GM23338 (cell line): Measurements from ENCODE around the gene CEACAM3. TPM values are rescaled to one million over a fixed set of nuclear protein-coding genes. Genes with fewer than 3 reads are reported as not detected.

Source experiments
- ATAC-seq: fragments of 200-7000 bp; cut with Tn5 transposase; 3 replicates; pipeline ENCODE4 v1.9.1; 2020
- DNase-seq: peaks from one replicate; pipeline ENCODE4 v3.0.0-alpha.2; 2015; ENCODE audit warnings: low spot score
- H2AFZ ChIP-seq: fragments of 200-600 bp; sonication (generic); 2 replicates; pipeline ENCODE4 v1.8.0; 2016; ENCODE audit warnings: antibody characterized with exemption, mild to moderate bottlenecking, moderate library complexity
- H3F3A ChIP-seq: fragments of 200-600 bp; sonication (generic); replicated peaks from 2 replicates; pipeline ENCODE4 v1.8.0; 2017; ENCODE audit warnings: antibody characterized with exemption, mixed run types, low read depth
- H3K27ac ChIP-seq: fragments of 200-600 bp; sonication (generic); 2 replicates; pipeline ENCODE4 v1.6.1; 2016; ENCODE audit warnings: low read depth
- H3K27me3 ChIP-seq: fragments of 200-600 bp; sonication (generic); 2 replicates; pipeline ENCODE4 v1.8.0; 2016; ENCODE audit warnings: mild to moderate bottlenecking, mixed run types, moderate library complexity; ENCODE audit not compliant: insufficient read depth
- H3K36me3 ChIP-seq: fragments of 200-600 bp; sonication (generic); 2 replicates; pipeline ENCODE4 v1.8.0; 2016; ENCODE audit warnings: mild to moderate bottlenecking; ENCODE audit not compliant: insufficient read depth
- H3K4me1 ChIP-seq: fragments of 200-600 bp; sonication (generic); 2 replicates; pipeline ENCODE4 v1.8.0; 2016; ENCODE audit warnings: mild to moderate bottlenecking, moderate library complexity; ENCODE audit not compliant: insufficient read depth
- H3K4me2 ChIP-seq: fragments of 200-600 bp; sonication (generic); 2 replicates; pipeline ENCODE4 v1.7.1; 2017; ENCODE audit warnings: mixed run types
- H3K4me3 ChIP-seq: fragments of 200-600 bp; sonication (generic); 2 replicates; pipeline ENCODE4 v1.6.1; 2016; ENCODE audit warnings: mixed run types
- H3K79me2 ChIP-seq: fragments of 200-600 bp; sonication (generic); replicated peaks from 2 replicates; pipeline ENCODE4 v1.8.0; 2017; ENCODE audit warnings: mild to moderate bottlenecking; ENCODE audit not compliant: insufficient read depth
- H3K9me2 ChIP-seq: fragments of 200-600 bp; sonication (generic); 2 replicates; pipeline ENCODE4 v1.8.0; 2017; ENCODE audit not compliant: insufficient read depth
- H4K20me1 ChIP-seq: fragments of 200-600 bp; sonication (generic); replicated peaks from 2 replicates; pipeline ENCODE4 v1.8.0; 2017; ENCODE audit warnings: mild to moderate bottlenecking; ENCODE audit not compliant: insufficient read depth
- H3K27ac Mint-ChIP-seq: 2 replicates; pipeline ENCODE4 v1.8.0; 2020; ENCODE audit warnings: inconsistent platforms, mild to moderate bottlenecking, moderate library complexity, mixed read lengths
- H3K27me3 Mint-ChIP-seq: 3 replicates; pipeline ENCODE4 v1.8.0; 2022; ENCODE audit warnings: low read depth, mild to moderate bottlenecking, moderate library complexity, mixed read lengths, inconsistent platforms; ENCODE audit not compliant: insufficient read depth, poor library complexity
- H3K36me3 Mint-ChIP-seq: 3 replicates; pipeline ENCODE4 v1.8.0; 2021; ENCODE audit warnings: low read depth, mild to moderate bottlenecking, inconsistent platforms, moderate library complexity, mixed read lengths
- H3K4me1 Mint-ChIP-seq: 3 replicates; pipeline ENCODE4 v1.8.0; 2020; ENCODE audit warnings: mild to moderate bottlenecking, inconsistent platforms, mixed read lengths
- H3K4me3 Mint-ChIP-seq: 3 replicates; pipeline ENCODE4 v1.8.0; 2021; ENCODE audit warnings: moderate library complexity, mild to moderate bottlenecking, inconsistent platforms, mixed read lengths
- H3K9me3 Mint-ChIP-seq: 3 replicates; pipeline ENCODE4 v1.8.0; 2020; ENCODE audit warnings: moderate library complexity, mild to moderate bottlenecking, inconsistent platforms, mixed read lengths
- CREB1 ChIP-seq: fragments of 250-450 bp; sonication (Bioruptor Pico); IDR thresholded peaks from 2 replicates; pipeline ENCODE4 v1.5.0; 2020; ENCODE audit warnings: low read depth, mild to moderate bottlenecking, moderate library complexity
- CTCF ChIP-seq, 2 experiments: fragments of 200-600 bp in 1 of 2; sonication (generic) in 1 of 2; conservative IDR thresholded peaks; 2 replicates each; pipeline versions ENCODE4 v1.5.1 to v1.6.1; 2016 to 2017; ENCODE audit warnings: antibody characterized with exemption in 2 of 2, low read depth in 2 of 2, mild to moderate bottlenecking in 2 of 2, moderate library complexity in 1 of 2
- EZH2 ChIP-seq: fragments of 200-600 bp; sonication (generic); IDR thresholded peaks from one replicate; pipeline ENCODE4 v1.8.0; 2017; ENCODE audit warnings: antibody characterized with exemption, mild to moderate bottlenecking, low read depth; ENCODE audit not compliant: unreplicated experiment
- EZH2phosphoT487 ChIP-seq: fragments of 200-600 bp; sonication (generic); IDR thresholded peaks from one replicate; pipeline ENCODE4 v1.8.1; 2018; ENCODE audit warnings: antibody characterized with exemption; ENCODE audit not compliant: unreplicated experiment
- JUNB ChIP-seq: IDR thresholded peaks from one replicate; pipeline ENCODE4 v1.6.1; 2016; ENCODE audit warnings: antibody characterized with exemption; ENCODE audit not compliant: unreplicated experiment
- NANOG ChIP-seq: IDR thresholded peaks from 2 replicates; pipeline ENCODE4 v1.6.1; 2016; ENCODE audit warnings: antibody characterized with exemption, borderline replicate concordance
- POLR2AphosphoS5 ChIP-seq: IDR thresholded peaks from 2 replicates; pipeline ENCODE4 v1.6.1; 2016; ENCODE audit warnings: antibody characterized with exemption, low read depth
- STAT1 ChIP-seq: IDR thresholded peaks from one replicate; pipeline ENCODE4 v1.6.1; 2016; ENCODE audit warnings: antibody characterized with exemption; ENCODE audit not compliant: unreplicated experiment
- ZNF114 ChIP-seq: fragments of 250-450 bp; sonication (Bioruptor Pico); IDR thresholded peaks from 2 replicates; pipeline ENCODE4 v1.5.0; 2020; ENCODE audit warnings: mild to moderate bottlenecking, moderate library complexity
- ZNF331 ChIP-seq: fragments of 250-450 bp; sonication (Bioruptor Pico); IDR thresholded peaks from 2 replicates; pipeline ENCODE4 v1.5.0; 2020; ENCODE audit warnings: low read depth, mild to moderate bottlenecking, moderate library complexity
- ZNF462 ChIP-seq: fragments of 250-450 bp; sonication (Bioruptor Pico); IDR thresholded peaks from 2 replicates; pipeline ENCODE4 v1.5.0; 2020; ENCODE audit warnings: mild to moderate bottlenecking, moderate library complexity
- polyA plus RNA-seq: library from polyadenylated mRNA; unstranded; fragments of >200 nt; fragmentation: Nextera tagmentation; extraction: Ambion mirVana; gene quantifications from 2 replicates; pipeline ENCODE4 v1.2.1, GENCODE V29; 2016
- total RNA-seq: library from RNA; depleted of rRNA; stranded (reverse); fragments of >200 nt; shearing (Covaris generic); gene quantifications from 2 replicates; pipeline ENCODE4 v1.2.3, GENCODE V29; 2014
- TF ChIP-seq, protein P1 (sequence below): IDR thresholded peaks from one replicate; pipeline ENCODE4 v1.6.1; 2018; ENCODE audit warnings: antibody characterized with exemption; ENCODE audit not compliant: unreplicated experiment
- TF ChIP-seq, protein P2 (sequence below): IDR thresholded peaks from 2 replicates; pipeline ENCODE4 v1.6.1; 2016; ENCODE audit warnings: antibody characterized with exemption

CEACAM3 gene
- total and polyA plus RNA-seq, 2 experiments from 2014 or later, result not detected

GRCh38 chr19:41783612-41784011 is 12.8 kb upstream of the CEACAM3 start:
- Mint-ChIP-seq H3K9me3 (no peaks in the 10 kb centered on the region), H3K27me3 (peaks cover 18% of the 10 kb centered on the region)
- no peak for ATAC-seq

More at GRCh38 chr19:41783612-41784011, 12.8 kb upstream of the CEACAM3 start:
- Histone ChIP-seq H3K27me3 (peaks cover 18% of the 10 kb centered on the region; the same call in 1 of the 2 replicates), H3K27ac (no peak overlapping the region), H3K4me2 (no peak overlapping the region), H4K20me1 (no peaks in the 10 kb centered on the region), H3F3A (no peaks in the 10 kb centered on the region), H3K4me1 (no peaks in the 10 kb centered on the region), H2AFZ (no peak overlapping the region), H3K36me3 (no peaks in the 10 kb centered on the region), H3K9me2 (no peaks in the 10 kb centered on the region), H3K79me2 (no peaks in the 10 kb centered on the region), H3K4me3 (no peak overlapping the region)
- Mint-ChIP-seq H3K27ac (no peak overlapping the region), H3K4me3 (no peak overlapping the region), H3K4me1 (peaks cover 12% of the 10 kb centered on the region), H3K36me3 (no peaks in the 10 kb centered on the region)
- no peak for DNase-seq
- TF ChIP-seq ZNF462 (CRISPR knock-in tag) (no peak), CTCF (conservative IDR thresholded peaks at IDR 0.05; ENCODE audit: low read depth in 2 of 2) (no peak), STAT1 (no peak), CREB1 (no peak), JUNB (no peak), EZH2 (no peak), ZNF331 (no peak), POLR2AphosphoS5 (no peak), EZH2phosphoT487 (no peak), ZNF114 (no peak), NANOG (no peak)
- TF ChIP-seq, protein P1, sequence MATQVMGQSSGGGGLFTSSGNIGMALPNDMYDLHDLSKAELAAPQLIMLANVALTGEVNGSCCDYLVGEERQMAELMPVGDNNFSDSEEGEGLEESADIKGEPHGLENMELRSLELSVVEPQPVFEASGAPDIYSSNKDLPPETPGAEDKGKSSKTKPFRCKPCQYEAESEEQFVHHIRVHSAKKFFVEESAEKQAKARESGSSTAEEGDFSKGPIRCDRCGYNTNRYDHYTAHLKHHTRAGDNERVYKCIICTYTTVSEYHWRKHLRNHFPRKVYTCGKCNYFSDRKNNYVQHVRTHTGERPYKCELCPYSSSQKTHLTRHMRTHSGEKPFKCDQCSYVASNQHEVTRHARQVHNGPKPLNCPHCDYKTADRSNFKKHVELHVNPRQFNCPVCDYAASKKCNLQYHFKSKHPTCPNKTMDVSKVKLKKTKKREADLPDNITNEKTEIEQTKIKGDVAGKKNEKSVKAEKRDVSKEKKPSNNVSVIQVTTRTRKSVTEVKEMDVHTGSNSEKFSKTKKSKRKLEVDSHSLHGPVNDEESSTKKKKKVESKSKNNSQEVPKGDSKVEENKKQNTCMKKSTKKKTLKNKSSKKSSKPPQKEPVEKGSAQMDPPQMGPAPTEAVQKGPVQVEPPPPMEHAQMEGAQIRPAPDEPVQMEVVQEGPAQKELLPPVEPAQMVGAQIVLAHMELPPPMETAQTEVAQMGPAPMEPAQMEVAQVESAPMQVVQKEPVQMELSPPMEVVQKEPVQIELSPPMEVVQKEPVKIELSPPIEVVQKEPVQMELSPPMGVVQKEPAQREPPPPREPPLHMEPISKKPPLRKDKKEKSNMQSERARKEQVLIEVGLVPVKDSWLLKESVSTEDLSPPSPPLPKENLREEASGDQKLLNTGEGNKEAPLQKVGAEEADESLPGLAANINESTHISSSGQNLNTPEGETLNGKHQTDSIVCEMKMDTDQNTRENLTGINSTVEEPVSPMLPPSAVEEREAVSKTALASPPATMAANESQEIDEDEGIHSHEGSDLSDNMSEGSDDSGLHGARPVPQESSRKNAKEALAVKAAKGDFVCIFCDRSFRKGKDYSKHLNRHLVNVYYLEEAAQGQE, result no peak
- TF ChIP-seq, protein P2, sequence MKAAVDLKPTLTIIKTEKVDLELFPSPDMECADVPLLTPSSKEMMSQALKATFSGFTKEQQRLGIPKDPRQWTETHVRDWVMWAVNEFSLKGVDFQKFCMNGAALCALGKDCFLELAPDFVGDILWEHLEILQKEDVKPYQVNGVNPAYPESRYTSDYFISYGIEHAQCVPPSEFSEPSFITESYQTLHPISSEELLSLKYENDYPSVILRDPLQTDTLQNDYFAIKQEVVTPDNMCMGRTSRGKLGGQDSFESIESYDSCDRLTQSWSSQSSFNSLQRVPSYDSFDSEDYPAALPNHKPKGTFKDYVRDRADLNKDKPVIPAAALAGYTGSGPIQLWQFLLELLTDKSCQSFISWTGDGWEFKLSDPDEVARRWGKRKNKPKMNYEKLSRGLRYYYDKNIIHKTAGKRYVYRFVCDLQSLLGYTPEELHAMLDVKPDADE, result no peak
